Ovary (tissue), 10 donors: ENCODE results near the gene INSIG2. TPM values are rescaled to one million over a fixed set of nuclear protein-coding genes. Genes with fewer than 3 reads are reported as not detected.
A peak's percentile ranks its signal among the peaks of the same experiment; 100 is the strongest.

Source experiments
- DNase-seq, 5 donors: peaks; one replicate each; pipeline ENCODE4 v3.0.0-alpha.2; 2019 to 2020
- H3K27ac ChIP-seq, 2 donors: fragments of 200-600 bp; one replicate each; pipeline versions ENCODE4 v1.5.1 to v1.8.0; 2019 to 2022
- H3K27me3 ChIP-seq: fragments of 200-600 bp; one replicate; pipeline ENCODE4 v1.8.0; 2022
- H3K36me3 ChIP-seq: fragments of 200-600 bp; sonication (generic); one replicate; pipeline ENCODE4 v1.5.1; 2019
- H3K4me1 ChIP-seq: one replicate; pipeline ENCODE4 v1.8.1; 2013; ENCODE audit warnings: mild to moderate bottlenecking, moderate library complexity; ENCODE audit not compliant: insufficient read depth
- H3K4me3 ChIP-seq: fragments of 200-600 bp; sonication (generic); one replicate; pipeline ENCODE4 v1.5.1; 2017
- H3K9me3 ChIP-seq, 2 donors: fragments of 200-600 bp in 1 of 2; sonication (generic) in 1 of 2; one replicate each; pipeline versions ENCODE4 v1.5.1 to v1.8.1; 2013 to 2019; ENCODE audit warnings: mild to moderate bottlenecking in 1 of 2, moderate library complexity in 1 of 2
- CTCF ChIP-seq, 3 donors: fragments of 450-650 bp in 2 of 3; fragments of 200-600 bp in 1 of 3; IDR thresholded peaks; one replicate each; pipeline versions ENCODE4 v1.5.1 to v1.8.0; 2016 to 2022; ENCODE audit warnings: antibody characterized with exemption in 3 of 3, mild to moderate bottlenecking in 1 of 3
- EP300 ChIP-seq: sonication (generic); formaldehyde crosslinking; IDR thresholded peaks from one replicate; pipeline ENCODE4 v1.6.1; 2017; ENCODE audit warnings: antibody characterized with exemption
- POLR2A ChIP-seq: fragments of 450-650 bp; IDR thresholded peaks from one replicate; pipeline ENCODE4 v1.6.1; 2017; ENCODE audit warnings: antibody characterized with exemption, mild to moderate bottlenecking, moderate library complexity
- WGBS, 3 donors: extraction: QIAGEN DNeasy Blood & Tissue Kit in 1 of 3; methylation state at CpG; one replicate each; pipeline versions ENCODE4 v1.1.5 to v1.1.7; 2013 to 2017; 5-methylcytosine and 5-hydroxymethylcytosine counted together
- intact Hi-C, 4 donors: fragments of 100-400 bp; cut with DNase I; formaldehyde crosslinking; loops; one replicate each; pipeline versions ENCODE4 v1.11.0 to v1.15.1; 2022 to 2023
- long read RNA-seq, 3 donors: library from polyadenylated mRNA in 2 of 3; unstranded in 2 of 3; transcript quantifications; one replicate each; pipeline ENCODE4 v2.0.0 and lab custom pipeline, GENCODE V29; 2021 to 2026
- polyA plus RNA-seq, 2 donors: library from polyadenylated mRNA; stranded (reverse); fragments of 200-250 nt in 1 of 2; fragments of 350-450 nt in 1 of 2; fragmentation: Illumina TruSeq in 1 of 2; extraction: RNeasy Lipid Tissue Mini Kit (QIAGEN cat#74804) in 1 of 2; gene quantifications; one replicate each; pipeline ENCODE4 v1.2.3, GENCODE V29; 2013 to 2014
- total RNA-seq, 7 donors: library from RNA; depleted of rRNA in 2 of 7; stranded (reverse); fragments of >200 nt in 2 of 7; fragmentation: NEBNext Ultra II Directional in 3 of 7; extraction: Animal tissue kit (Norgen Biotek cat#: 25700) in 3 of 7; gene quantifications; one replicate each; pipeline versions ENCODE4 v1.1.0 to v1.2.4, GENCODE V29; 2016 to 2023
- donor health status: DM: no; HTN: no; CAD: no; lungs with moderate emphysema.
- donor health status: DM: no; HTN: no; CAD: no.
- donor health status: Bipolar disorder and iron deficiency.
- donor health status: DM: yes; HTN: yes; CAD: no.
- donor health status: DM: no; HTN: no; CAD: no.
- donor health status: DM: yes; HTN: yes; CAD: no.

Gene INSIG2
- total RNA-seq (10 to 100 TPM; 12.1 to 20.3 (median 16.6) TPM), polyA plus RNA-seq (10 to 100 TPM; 10.9 to 19.1 TPM)
- long read RNA-seq, donor 1, transcript INSIG2-201 (6 exons, 2,590 nt) = major isoform, 23 of 34 reads
- long read RNA-seq, donor 1, transcript INSIG2-202 (5 exons, 574 nt) = minor isoform, 5 of 34 reads
- long read RNA-seq, donor 1, partial matches to known transcripts = 1 of 34 reads
- long read RNA-seq, donor 1, other reads (novel, unspliced or antisense) = 5 of 34 reads
- long read RNA-seq, donor 2, transcript INSIG2-201 (6 exons, 2,590 nt) = major isoform, 7 of 8 reads
- long read RNA-seq, donor 2, partial matches to known transcripts = 0 of 8 reads
- long read RNA-seq, donor 2, other reads (novel, unspliced or antisense) = 0 of 8 reads
- long read RNA-seq, donor 3, transcript INSIG2-201 (6 exons, 2,590 nt) = major isoform, 26 of 48 reads
- long read RNA-seq, donor 3, partial matches to known transcripts = 5 of 48 reads
- long read RNA-seq, donor 3, other reads (novel, unspliced or antisense) = 13 of 48 reads

DNA sequence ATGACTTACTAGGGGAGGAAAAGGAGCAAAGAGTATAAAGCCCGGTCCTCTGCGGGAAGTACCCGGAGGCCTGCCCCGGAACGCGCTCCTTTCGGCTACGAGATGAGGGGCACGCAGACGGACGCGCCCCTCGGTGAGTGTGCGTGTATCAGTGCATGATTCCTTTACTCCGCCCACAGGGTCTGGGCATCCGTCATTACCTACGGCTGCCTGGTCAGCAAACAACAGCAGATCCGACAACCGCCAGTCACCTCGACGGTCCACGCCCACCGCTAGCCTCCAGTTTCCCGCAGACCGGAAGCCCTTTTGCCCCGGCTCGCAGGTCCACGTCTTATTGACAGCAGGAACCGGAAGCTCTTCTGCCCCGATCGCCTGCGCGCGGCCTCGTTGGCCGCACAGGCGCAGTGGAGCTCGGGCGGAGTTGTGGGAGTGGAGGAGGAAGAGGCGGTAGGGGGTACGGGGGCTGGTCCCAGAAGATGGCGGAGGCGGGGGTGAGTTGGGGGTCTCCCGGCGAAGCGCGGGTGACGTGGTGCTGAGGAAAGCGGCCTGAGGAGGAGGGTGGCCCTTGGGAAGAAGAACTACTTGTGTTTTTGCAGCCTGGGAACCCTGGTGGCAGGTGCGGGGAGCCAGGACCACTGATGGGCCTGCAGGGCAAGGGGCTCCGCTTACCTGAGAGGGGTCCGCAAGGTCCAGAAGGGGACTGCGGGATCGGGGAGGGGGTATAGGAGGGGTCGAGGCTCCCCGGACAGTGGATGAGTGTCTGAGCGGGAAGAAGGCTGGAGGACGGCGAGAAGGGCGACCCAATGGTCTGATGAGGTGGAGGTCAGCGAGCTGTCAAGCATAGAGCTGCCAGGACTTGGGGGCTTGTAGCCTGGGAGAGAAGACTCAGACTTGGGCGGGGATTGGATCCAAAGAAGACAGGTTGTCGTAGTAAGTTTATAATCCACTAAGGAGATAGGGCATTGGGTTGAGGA lies at the start of gene INSIG2:
Gene INSIG2 (plus strand): TSS at position 421 of the 974 bp plus-strand sequence. CDS start 8,086 bp downstream, outside the sequence.
- intact Hi-C loops = no loop called here
- 0 to 1% (median 1%) methylated on average over 59 to 63 of the region's 63 CpGs for WGBS, 3 donors

DNA sequence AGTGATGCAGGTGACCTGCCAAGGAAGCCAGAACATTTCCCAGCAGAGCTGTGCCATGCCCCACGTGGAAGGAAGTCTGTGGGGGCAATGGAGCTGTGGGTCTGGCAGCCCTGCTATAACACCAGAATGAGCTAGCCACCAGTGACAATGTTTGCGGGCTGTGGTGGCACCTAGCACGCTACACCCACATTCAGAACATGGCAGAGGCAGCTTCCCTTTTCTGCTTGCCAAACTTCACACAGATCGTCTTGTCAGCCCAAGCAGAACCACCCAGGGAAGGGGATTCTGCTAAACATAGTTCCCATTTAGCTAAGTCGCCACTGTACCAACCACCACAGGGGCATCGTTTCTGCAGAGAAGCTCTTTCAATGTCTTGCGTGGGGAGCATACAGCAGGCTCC lies 47.4 kb upstream of the INSIG2 start:
- Histone ChIP-seq H3K36me3 (no peaks in the 10 kb centered on the region), H3K4me3 (no peak overlapping the region), H3K4me1 (no peaks in the 10 kb centered on the region), H3K27ac (no peak overlapping the region), H3K27me3 (no peaks in the 10 kb centered on the region), H3K9me3 (no peaks in the 10 kb centered on the region)
- no peak for DNase-seq
- intact Hi-C loops = no loop called here
- no peak for TF ChIP-seq POLR2A
- no peak for TF ChIP-seq CTCF (IDR thresholded peaks at IDR 0.05)
- no peak for TF ChIP-seq EP300
- 80 to 84% (median 83%) methylated on average over 7 of the region's 7 CpGs for WGBS, 3 donors

More for the DNA sequence above, at the start of gene INSIG2:
- Histone ChIP-seq H3K36me3 (no peaks in the 10 kb centered on the region), H3K4me1 (peaks cover 3% of the 10 kb centered on the region), H3K27me3 (no peaks in the 10 kb centered on the region), H3K9me3 (no peaks in the 10 kb centered on the region), H3K27ac (peak within 1 kb of the TSS in 1 of 2 donors; percentile 20), H3K4me3 (peak within 1 kb of the TSS; percentile 83)
- TF ChIP-seq POLR2A (no peak), CTCF (IDR thresholded peaks at IDR 0.05) (peak in 1 of 3 donors; percentile 21)
- peak; percentile 84 to 93 (median 91) for DNase-seq

DNA sequence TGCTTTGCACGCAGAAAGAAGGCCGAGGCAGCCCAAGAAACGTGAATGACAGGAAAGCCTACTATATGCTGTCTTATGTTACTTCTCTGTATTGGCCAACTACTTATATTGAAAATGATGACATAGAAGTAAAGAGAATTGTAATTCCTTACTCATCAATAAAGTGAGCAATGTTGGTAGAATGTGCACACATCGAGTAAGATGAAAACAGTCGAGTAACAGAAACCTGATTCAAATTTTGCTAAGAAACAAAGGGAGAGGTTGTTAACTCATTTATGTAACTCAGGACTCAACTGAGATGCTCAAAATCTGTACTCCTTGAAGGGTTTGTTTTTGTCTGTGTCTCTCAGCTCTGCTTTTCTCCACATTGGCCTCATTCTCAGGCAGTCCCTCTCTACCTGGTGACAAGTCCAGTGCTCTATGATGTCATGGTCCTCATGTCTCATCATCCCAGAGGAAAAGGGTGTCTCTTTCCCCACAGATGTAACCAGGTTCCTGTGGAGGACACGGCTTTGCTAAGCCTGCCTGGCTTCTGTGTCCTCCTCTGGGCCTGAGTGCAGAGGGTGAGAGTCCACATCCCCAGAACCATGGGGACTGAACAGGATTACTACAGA lies 44.1 kb upstream of the INSIG2 start:
- H3K27ac ChIP-seq = no peak overlapping the region
- intact Hi-C loops = no loop called here
- no peak for DNase-seq
- WGBS, 3 donors = 65 to 74% (median 69%) methylated on average over 6 of the region's 6 CpGs
- no peak overlapping the region for H3K4me3 ChIP-seq
- no peaks in the 10 kb centered on the region for H3K36me3 ChIP-seq
- no peak for TF ChIP-seq POLR2A
- no peak for TF ChIP-seq CTCF (IDR thresholded peaks at IDR 0.05)
- no peak for TF ChIP-seq EP300
- no peaks in the 10 kb centered on the region for H3K4me1 ChIP-seq
- H3K27me3 ChIP-seq = no peaks in the 10 kb centered on the region
- no peaks in the 10 kb centered on the region for H3K9me3 ChIP-seq

DNA sequence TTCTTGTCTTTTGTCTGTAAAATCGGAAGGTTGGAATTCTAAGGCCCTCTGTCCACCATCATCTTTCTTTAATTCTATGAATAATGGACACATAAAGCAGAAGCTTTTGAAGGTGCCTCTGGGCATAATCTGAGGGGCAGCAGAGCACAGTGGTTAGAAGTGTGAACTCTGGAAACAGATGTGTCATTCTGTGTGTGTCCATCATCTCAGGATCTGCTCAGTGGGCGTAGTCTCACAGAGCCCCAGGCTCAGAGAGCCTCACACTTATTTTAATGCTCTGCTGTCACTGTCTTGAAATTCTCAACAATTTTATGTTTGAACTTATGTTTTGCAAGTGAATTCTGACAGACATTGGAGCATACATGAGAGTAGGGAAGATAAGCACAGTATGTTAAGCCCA lies 43.4 kb upstream of the INSIG2 start:
- Histone ChIP-seq H3K4me1 (no peaks in the 10 kb centered on the region), H3K9me3 (no peaks in the 10 kb centered on the region), H3K27ac (no peak overlapping the region), H3K27me3 (no peaks in the 10 kb centered on the region), H3K4me3 (no peak overlapping the region), H3K36me3 (no peaks in the 10 kb centered on the region)
- TF ChIP-seq CTCF (IDR thresholded peaks at IDR 0.05) (no peak), POLR2A (no peak), EP300 (no peak)
- intact Hi-C loops = loop anchor here in 3 of 4 donors (5.0 kb wide), 1 partner anchor 812 kb away; no protein-coding TSS in a partner anchor
- WGBS, 3 donors = 67 to 85% (median 81%) methylated on average over 2 of the region's 2 CpGs
- no peak for DNase-seq
